CD4-positive, alpha-beta T cell (primary cell): ENCODE measurements around the gene C1GALT1. TPM values are rescaled to one million over a fixed set of nuclear protein-coding genes. Genes with fewer than 3 reads are reported as not detected.
A peak's percentile ranks its signal among the peaks of the same experiment; 100 is the strongest.

Experiments
- ATAC-seq: fragments of 200-7000 bp; cut with Tn5 transposase; one replicate; pipeline ENCODE4 v1.10.0; 2022; ENCODE audit warnings: mild to moderate bottlenecking; ENCODE audit not compliant: poor library complexity
- CTCF ChIA-PET: fragments of 350-600 bp; sonication (Branson Sonifier 250); formaldehyde crosslinking; loops from one replicate; lab custom pipeline; 2021; ENCODE audit warnings: antibody characterized with exemption, inconsistent platforms; lab: Charles Lee
- POLR2A ChIA-PET: fragments of 350-600 bp; sonication (Branson Sonifier 250); formaldehyde crosslinking; loops from one replicate; lab custom pipeline; 2021; ENCODE audit warnings: antibody characterized with exemption, inconsistent platforms; lab: Charles Lee
- DNase-seq, 14 experiments: peaks; one replicate each; pipeline ENCODE4 v3.0.0-alpha.2; 2013 to 2020; ENCODE audit warnings: mixed read lengths in 2 of 14
- H3K27ac ChIP-seq, 2 donors: one replicate each; pipeline versions ENCODE4 v1.5.1 to v1.7.0; 2013; ENCODE audit warnings: low read length in 2 of 2, low read depth in 1 of 2, mild to moderate bottlenecking in 1 of 2
- H3K27me3 ChIP-seq, 2 experiments: 1 replicate in 1 of 2; 2 replicates in 1 of 2; pipeline versions ENCODE4 v1.6.1 to v1.7.0; 2013; ENCODE audit warnings: low read length in 2 of 2, control low read depth in 1 of 2, mild to moderate bottlenecking in 1 of 2, moderate library complexity in 1 of 2; ENCODE audit not compliant: insufficient read depth in 2 of 2, control insufficient read depth in 1 of 2
- H3K36me3 ChIP-seq: one replicate; pipeline ENCODE4 v1.6.1; 2013; ENCODE audit warnings: low read length, control low read depth; ENCODE audit not compliant: insufficient read depth
- H3K4me1 ChIP-seq: one replicate; pipeline ENCODE4 v1.6.1; 2013; ENCODE audit warnings: low read length, control low read depth; ENCODE audit not compliant: insufficient read depth
- H3K4me3 ChIP-seq: one replicate; pipeline ENCODE4 v1.5.1; 2013; ENCODE audit warnings: mild to moderate bottlenecking, low read length, moderate library complexity
- H3K9me3 ChIP-seq, 2 experiments: 1 replicate in 1 of 2; 2 replicates in 1 of 2; pipeline versions ENCODE4 v1.6.1 to v1.7.0; 2013; ENCODE audit warnings: low read length in 2 of 2, mild to moderate bottlenecking in 2 of 2, control low read depth in 1 of 2, moderate library complexity in 1 of 2; ENCODE audit not compliant: control insufficient read depth in 1 of 2, insufficient read depth in 1 of 2
- H3K27ac Mint-ChIP-seq: one replicate; pipeline ENCODE4 v1.8.0; 2020; ENCODE audit warnings: mixed read lengths
- H3K27me3 Mint-ChIP-seq: one replicate; pipeline ENCODE4 v1.8.0; 2021; ENCODE audit warnings: mixed read lengths
- H3K36me3 Mint-ChIP-seq: one replicate; pipeline ENCODE4 v1.8.0; 2021; ENCODE audit warnings: low read depth, mixed read lengths
- H3K4me1 Mint-ChIP-seq: one replicate; pipeline ENCODE4 v1.8.0; 2021; ENCODE audit warnings: low read depth, mixed read lengths
- H3K4me3 Mint-ChIP-seq: one replicate; pipeline ENCODE4 v1.8.0; 2020; ENCODE audit warnings: mild to moderate bottlenecking, mixed read lengths
- H3K9me3 Mint-ChIP-seq: one replicate; pipeline ENCODE4 v1.8.0; 2020; ENCODE audit warnings: mixed read lengths
- CTCF ChIP-seq: fragments of 200-600 bp; IDR thresholded peaks from one replicate; pipeline ENCODE4 v1.8.0; 2022; ENCODE audit warnings: antibody characterized with exemption, mild to moderate bottlenecking
- intact Hi-C, 2 experiments: fragments of 100-400 bp; cut with DNase I in 1 of 2; cut with micrococcal nuclease in 1 of 2; formaldehyde crosslinking; loops; one replicate each; pipeline versions ENCODE4 v1.15.1 to v1.9.0; 2023 to 2025; cut with DNase I, micrococcal nuclease
- total RNA-seq, 174 experiments: library from RNA in 2 of 174; stranded (reverse) in 2 of 174; gene quantifications; one replicate each; pipeline ENCODE4 v1.2.3 and lab custom pipeline; 2021 to 2026

The C1GALT1 gene
- total RNA-seq, 2 experiments from 2014 or later: 49.4 to 51.9 TPM

GRCh38 chr7:7207876-7208275 is 25.5 kb downstream of the C1GALT1 start:
- Histone ChIP-seq H3K4me1 (no peaks in the 10 kb centered on the region), H3K27me3 (no peaks in the 10 kb centered on the region), H3K4me3 (no peak overlapping the region), H3K27ac (no peak overlapping the region), H3K36me3 (no peaks in the 10 kb centered on the region), H3K9me3 (no peaks in the 10 kb centered on the region)
- Mint-ChIP-seq H3K27ac (no peak overlapping the region), H3K36me3 (peaks cover 43% of the 10 kb centered on the region), H3K4me1 (peaks cover 88% of the 10 kb centered on the region), H3K27me3 (no peaks in the 10 kb centered on the region), H3K9me3 (peaks cover 3% of the 10 kb centered on the region), H3K4me3 (no peak overlapping the region)
- intact Hi-C loops: loop anchor here in 1 of 2 experiments (10.0 kb wide), 1 partner anchor 53 kb away; no protein-coding TSS in a partner anchor
- ChIA-PET POLR2A (no interaction called here), CTCF (no interaction called here)
- TF ChIP-seq CTCF: no peak
- no peak for ATAC-seq
- no peak for DNase-seq

GRCh38 chr7:7208520-7208919 is 26.2 kb downstream of the C1GALT1 start:
- H3K9me3 ChIP-seq: no peaks in the 10 kb centered on the region
- Mint-ChIP-seq H3K4me3 (no peak overlapping the region), H3K36me3 (peaks cover 43% of the 10 kb centered on the region), H3K27ac (no peak overlapping the region), H3K4me1 (peaks cover 81% of the 10 kb centered on the region), H3K9me3 (peaks cover 3% of the 10 kb centered on the region), H3K27me3 (no peaks in the 10 kb centered on the region)
- no peaks in the 10 kb centered on the region for H3K4me1 ChIP-seq
- no peak overlapping the region for H3K4me3 ChIP-seq
- H3K27ac ChIP-seq: no peak overlapping the region
- no peaks in the 10 kb centered on the region for H3K27me3 ChIP-seq
- ChIA-PET POLR2A (no interaction called here), CTCF (no interaction called here)
- no peak for DNase-seq
- ATAC-seq: no peak
- intact Hi-C loops: loop anchor here in 1 of 2 experiments (10.0 kb wide), 1 partner anchor 54 kb away; no protein-coding TSS in a partner anchor
- no peaks in the 10 kb centered on the region for H3K36me3 ChIP-seq
- TF ChIP-seq CTCF: no peak

DNA sequence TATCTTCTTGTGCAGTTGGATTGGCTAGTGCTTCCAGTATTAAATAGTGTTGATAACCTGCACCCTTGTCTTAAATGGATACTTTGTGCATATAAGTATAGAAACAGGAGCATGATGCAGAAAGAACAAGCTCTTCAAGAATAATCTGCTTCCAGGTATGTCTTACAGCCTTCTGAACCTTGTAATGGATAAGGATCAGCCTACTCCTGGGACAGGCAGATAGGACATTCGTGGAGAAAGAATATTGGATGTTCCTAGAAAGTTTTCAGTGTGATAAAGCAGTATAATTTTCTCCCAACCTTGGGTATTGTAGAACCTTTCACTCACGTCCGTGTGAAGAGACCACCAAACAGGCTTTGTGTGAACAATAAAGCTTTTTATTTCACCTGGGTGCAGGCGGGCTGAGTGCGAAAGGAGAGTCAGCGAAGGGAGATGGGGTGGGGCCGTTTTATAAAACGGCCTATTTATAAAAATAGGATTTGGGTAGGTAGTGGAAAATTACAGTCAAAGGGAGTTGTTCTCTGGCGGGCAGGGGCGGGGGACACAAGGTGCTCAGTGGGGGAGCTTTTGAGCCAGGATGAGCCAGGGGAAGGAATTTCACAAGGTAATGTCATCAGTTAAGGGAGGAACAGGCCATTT is 27.2 kb downstream of the C1GALT1 start:
- Histone ChIP-seq H3K4me3 (no peak overlapping the region), H3K9me3 (no peaks in the 10 kb centered on the region), H3K36me3 (no peaks in the 10 kb centered on the region), H3K4me1 (no peaks in the 10 kb centered on the region), H3K27ac (no peak overlapping the region), H3K27me3 (no peaks in the 10 kb centered on the region)
- POLR2A ChIA-PET: interaction anchor here (1.7 kb wide), 1 partner anchor 10 kb away, joined by 3 read pairs; no protein-coding TSS in a partner anchor
- no peak for TF ChIP-seq CTCF
- ATAC-seq: no peak
- peak overlapping the region; percentile 19 for H3K27ac Mint-ChIP-seq
- DNase-seq: no peak
- intact Hi-C loops: loop anchor here in 1 of 2 experiments (10.0 kb wide), 1 partner anchor 55 kb away; no protein-coding TSS in a partner anchor
- peaks cover 3% of the 10 kb centered on the region for H3K9me3 Mint-ChIP-seq
- no peak overlapping the region for H3K4me3 Mint-ChIP-seq
- H3K27me3 Mint-ChIP-seq: no peaks in the 10 kb centered on the region
- peaks cover 53% of the 10 kb centered on the region for H3K36me3 Mint-ChIP-seq
- peaks cover 78% of the 10 kb centered on the region for H3K4me1 Mint-ChIP-seq
- CTCF ChIA-PET: interaction anchor here (0.8 kb wide), 1 partner anchor 49 kb away, joined by 4 read pairs; no protein-coding TSS in a partner anchor
